ENCODE data around the gene SPINDOC.

Gene SPINDOC

DNA sequence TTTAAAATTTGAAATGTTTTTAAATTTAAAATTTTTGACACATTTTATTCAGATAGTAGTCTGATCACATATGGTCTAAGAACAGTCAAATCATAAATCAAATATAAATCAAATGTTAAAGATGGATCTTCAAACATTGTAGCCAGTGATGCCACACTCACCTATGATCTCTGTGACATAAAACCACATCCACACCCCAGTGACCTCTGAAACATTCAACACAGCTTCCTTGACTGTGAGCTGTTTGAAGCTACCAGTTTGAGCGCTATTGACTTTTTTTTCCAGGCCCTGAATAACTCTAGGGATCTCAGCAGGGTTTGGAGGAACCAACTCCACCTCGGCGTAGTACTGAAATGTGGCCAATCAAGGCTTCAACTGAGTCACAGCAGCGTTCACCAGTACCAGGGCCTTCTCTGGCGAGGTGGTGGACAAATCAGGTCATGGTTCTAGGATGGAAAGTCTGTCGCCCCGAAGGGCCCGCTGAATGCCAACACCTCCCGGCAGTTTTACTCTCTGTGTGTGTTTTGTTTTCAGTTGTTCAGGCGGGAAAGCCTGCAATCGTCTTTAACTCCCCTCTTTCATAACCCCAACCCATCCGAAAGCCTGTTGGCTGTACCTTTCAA, 21.4 kb downstream of the SPINDOC start:
- no peak for DNase-seq

- DNase-seq, result no peak
Observed at GRCh38 chr11:63835158-63835545, 21.9 kb downstream of the SPINDOC start.

- DNase-seq, result peak; percentile 88
Observed at GRCh38 chr11:63837027-63837688, 23.9 kb downstream of the SPINDOC start.

- DNase-seq, result no peak
Observed at GRCh38 chr11:63837739-63838138, 24.5 kb downstream of the SPINDOC start.

DNA sequence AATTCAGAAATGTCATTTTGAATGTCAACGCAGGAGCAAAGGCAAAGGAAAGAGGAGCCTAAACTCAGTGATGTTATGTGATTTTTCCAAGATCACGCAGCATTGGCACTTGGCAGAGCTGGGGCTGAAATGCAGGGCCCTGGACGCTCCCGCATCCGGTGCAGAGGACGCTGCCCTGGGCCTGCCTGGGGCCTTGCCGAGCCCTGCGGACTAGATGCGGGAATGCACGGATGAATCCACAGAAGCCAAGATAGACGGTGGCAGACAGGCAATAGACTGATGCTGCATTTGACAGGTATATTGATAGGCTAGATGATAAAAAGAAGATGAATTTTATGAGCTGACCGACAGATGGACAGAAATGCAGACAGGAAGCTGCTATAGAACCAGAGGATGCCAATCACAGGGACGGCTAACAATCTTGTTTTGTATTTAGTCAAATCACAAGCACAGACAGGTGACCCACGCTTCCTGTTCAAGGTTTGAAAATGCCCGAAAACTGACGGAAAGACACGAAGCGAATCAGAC, 25.0 kb downstream of the SPINDOC start:
- no peak for DNase-seq

GRCh38 chr11:63838678-63839507, 25.6 kb downstream of the SPINDOC start, which contains the start of gene MARK2:
MARK2 (plus strand) TSS chr11:63839110; CDS start chr11:63839507, 397 bp downstream.
- DNase-seq, result peak; percentile 99

GRCh38 chr11:63839508-63840355, 26.5 kb downstream of the SPINDOC start:
- DNase-seq, result no peak

GRCh38 chr11:63840356-63841060, 27.3 kb downstream of the SPINDOC start:
- DNase-seq, result no peak

- no peak for DNase-seq
Observed at GRCh38 chr11:63841554-63841953, 28.3 kb downstream of the SPINDOC start.

DNA sequence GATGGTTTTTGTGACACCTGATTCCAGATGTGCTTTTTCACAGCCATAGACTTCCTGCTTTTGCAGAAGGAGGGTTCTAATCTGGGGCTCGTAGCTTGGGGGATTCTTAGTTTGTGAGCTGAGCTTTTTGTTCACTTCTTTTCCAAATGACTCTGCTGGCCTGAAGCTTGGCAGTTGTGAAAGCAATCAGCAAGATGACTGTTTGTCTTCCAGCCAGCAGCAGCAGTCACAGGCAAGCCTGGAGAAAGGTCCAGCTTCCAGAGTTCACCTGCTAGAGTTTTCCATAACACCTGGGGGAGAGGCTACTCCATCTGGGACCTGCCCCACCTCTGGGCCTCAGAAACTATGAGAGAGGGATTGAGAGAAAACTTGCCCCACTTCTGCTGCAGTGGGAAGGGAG, 29.8 kb downstream of the SPINDOC start:
- DNase-seq, result no peak

DNA sequence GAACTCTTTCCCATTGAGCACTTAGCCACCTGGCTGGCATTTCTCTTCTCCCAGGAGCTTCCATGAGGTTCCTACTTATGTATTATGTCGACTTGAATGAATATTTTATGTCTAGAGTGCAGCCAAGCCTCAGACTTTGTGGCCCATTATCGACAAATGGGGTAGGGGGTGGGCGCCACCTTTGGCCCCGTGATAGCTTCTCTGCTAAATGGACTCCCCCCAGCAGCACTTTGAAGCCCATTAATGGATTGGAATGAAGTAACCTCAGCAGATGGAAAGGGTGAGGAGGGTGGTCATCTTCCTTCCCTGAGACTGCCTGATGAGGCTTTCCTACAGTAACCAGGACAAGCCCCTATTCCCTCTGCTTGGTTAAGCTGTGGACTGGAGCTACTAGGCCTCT, 31.6 kb downstream of the SPINDOC start:
- no peak for DNase-seq

- DNase-seq, result no peak
Observed at GRCh38 chr11:63845303-63845702, 32.0 kb downstream of the SPINDOC start.

DNA sequence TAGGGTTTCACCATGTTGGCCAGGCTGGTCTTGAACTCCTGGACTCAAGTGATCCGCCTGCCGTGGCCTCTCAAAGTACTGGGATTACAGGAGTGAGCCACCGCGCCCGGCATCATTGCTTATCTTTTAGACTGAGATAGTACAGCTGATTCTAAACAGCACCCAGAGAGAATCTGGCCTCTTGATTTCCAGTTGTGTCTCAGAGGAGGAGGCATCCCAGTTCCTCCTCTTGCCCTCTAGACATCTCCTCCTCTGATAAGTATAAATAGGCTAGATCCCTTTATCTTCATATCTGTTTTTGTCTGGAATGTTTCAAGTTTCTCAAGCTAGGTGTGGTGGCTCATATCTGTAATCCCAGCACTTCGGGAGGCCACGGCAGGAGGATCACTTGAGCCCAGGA, 32.7 kb downstream of the SPINDOC start:
- no peak for DNase-seq

DNA sequence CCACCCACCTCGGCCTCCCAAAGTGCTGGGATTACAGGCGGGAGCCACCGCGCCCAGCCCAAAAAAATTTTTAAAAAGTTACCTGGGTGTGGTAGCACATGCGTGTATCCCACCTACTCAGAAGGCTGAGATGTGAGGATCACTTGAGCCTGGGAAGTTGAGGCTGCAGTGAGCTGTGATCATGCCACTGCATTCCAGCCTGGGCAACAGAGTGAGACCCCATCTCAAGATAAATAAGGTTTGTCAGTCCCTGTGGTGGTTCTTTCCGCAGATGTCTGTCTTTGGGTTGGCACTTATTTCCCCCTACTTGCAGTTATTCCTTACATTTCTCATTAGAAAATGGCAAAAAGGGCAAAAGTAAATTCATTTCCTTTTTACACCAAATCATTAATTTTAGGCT, 33.6 kb downstream of the SPINDOC start:
- DNase-seq, result no peak

- no peak for DNase-seq
Observed at GRCh38 chr11:63847363-63847762, 34.1 kb downstream of the SPINDOC start.

GRCh38 chr11:63849691-63850090, 36.4 kb downstream of the SPINDOC start:
- DNase-seq, result no peak

GRCh38 chr11:63850920-63851319, 37.7 kb downstream of the SPINDOC start:
- DNase-seq, result no peak

GRCh38 chr11:63851364-63851763, 38.1 kb downstream of the SPINDOC start:
- DNase-seq, result no peak

DNA sequence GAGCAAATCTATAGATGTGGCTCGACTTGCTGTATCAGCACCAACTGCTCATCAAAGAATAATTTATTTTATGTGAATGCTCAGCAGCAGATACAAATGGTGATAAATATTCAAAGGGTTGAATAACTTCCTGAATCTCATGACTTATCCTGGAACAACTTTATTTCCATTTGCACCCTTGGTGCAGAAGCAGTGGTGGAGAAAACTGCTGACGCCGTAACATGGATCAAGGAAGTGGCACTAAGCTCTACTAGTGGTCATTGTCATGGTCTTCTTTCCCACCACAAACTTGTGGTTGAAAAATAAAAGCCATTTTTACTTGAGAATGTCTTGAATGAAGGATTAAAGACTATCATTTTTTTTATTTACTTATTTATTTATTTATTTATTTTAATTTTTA, 40.2 kb downstream of the SPINDOC start:
- DNase-seq, result no peak

DNA sequence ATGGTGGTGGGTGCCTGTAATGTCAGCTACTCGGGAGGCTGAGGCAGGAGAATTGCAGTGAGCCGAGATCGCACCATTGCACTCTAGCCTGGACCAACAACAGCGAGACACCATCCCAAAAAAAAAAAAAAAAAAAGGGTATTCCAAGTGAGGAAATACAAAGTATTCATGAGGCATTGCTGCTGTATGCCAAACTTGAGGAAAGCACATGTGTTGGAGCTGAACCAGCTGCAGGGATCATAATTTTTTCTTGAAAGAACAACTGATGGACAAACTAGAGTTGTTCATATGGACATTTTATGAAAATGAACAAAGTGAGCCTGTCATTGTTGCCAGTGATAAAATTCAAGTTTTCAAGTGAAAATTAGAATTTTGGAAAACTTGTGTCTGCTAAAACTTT, 41.4 kb downstream of the SPINDOC start:
- DNase-seq, result no peak

DNA sequence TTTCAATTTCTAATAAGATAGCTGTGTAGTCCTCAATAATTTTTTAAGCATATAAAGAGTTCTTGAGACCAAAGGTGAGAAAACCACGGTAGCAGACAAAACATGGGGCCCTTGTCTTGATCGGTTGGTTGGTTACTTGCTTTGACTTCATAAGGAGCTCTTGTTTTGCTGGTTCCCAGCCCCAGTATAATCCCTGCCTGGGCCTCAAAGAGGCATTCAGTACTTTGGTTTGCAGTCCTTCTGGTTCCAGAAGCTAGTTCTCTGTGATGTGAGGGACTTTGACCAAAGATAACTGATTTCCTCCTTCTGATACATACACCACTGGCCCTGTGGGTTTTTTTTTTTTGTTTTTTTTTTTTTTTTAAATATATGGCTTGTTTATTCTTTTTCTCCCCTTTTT, 42.7 kb downstream of the SPINDOC start:
- DNase-seq, result no peak

All from NCI-H1092 (cell line).